Measurements from ENCODE around the gene POU3F3. TPM values are rescaled to one million over a fixed set of nuclear protein-coding genes. Genes with fewer than 3 reads are reported as not detected.

Gene POU3F3
- total RNA-seq, 2 experiments from 2014 or later, result not detected

DNA sequence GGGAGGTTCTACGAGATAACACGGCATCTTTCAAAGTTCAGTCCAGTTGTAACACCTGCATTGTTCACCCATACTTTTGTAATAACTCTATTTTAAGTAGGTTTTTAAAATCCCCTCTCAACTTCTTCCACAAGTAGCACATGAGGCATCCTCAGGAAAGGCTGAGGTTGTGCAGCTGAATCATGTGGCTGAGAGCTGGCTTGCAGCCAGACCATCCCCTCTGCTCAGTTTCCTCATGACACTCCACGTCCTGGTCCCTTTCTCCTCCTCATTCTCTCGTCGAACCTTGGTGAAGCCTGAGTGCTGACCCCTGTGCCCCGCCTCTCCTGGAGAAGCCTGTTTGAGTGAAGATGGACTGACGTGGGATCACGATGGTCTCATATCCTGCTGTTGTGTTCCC lies 42.5 kb downstream of the POU3F3 start:
- no peaks in the 10 kb centered on the region for H3K4me1 Mint-ChIP-seq (ENCODE audit: low read depth)
- TF ChIP-seq, protein P1, sequence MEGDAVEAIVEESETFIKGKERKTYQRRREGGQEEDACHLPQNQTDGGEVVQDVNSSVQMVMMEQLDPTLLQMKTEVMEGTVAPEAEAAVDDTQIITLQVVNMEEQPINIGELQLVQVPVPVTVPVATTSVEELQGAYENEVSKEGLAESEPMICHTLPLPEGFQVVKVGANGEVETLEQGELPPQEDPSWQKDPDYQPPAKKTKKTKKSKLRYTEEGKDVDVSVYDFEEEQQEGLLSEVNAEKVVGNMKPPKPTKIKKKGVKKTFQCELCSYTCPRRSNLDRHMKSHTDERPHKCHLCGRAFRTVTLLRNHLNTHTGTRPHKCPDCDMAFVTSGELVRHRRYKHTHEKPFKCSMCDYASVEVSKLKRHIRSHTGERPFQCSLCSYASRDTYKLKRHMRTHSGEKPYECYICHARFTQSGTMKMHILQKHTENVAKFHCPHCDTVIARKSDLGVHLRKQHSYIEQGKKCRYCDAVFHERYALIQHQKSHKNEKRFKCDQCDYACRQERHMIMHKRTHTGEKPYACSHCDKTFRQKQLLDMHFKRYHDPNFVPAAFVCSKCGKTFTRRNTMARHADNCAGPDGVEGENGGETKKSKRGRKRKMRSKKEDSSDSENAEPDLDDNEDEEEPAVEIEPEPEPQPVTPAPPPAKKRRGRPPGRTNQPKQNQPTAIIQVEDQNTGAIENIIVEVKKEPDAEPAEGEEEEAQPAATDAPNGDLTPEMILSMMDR (IDR thresholded peaks at IDR 0.05), result no peak
- H3K4me1 ChIP-seq (ENCODE audit: insufficient read depth, low read length), result no peaks in the 10 kb centered on the region
- no peak overlapping the region for H3K4me3 ChIP-seq (ENCODE audit: low read length)
- intact Hi-C loops (cut with DNase I, micrococcal nuclease), result no loop called here
- no peaks in the 10 kb centered on the region for H3K36me3 Mint-ChIP-seq (ENCODE audit: low read depth)
- peaks cover 3 to 13% of the 10 kb centered on the region in 2 experiments for H3K27me3 ChIP-seq (ENCODE audit: control insufficient read depth in 1 of 2, insufficient read depth in 2 of 2, low read length in 2 of 2)
- H3K27ac ChIP-seq (ENCODE audit: low read depth in 1 of 2, low read length in 2 of 2), result no peak overlapping the region
- H3K27ac Mint-ChIP-seq, result no peak overlapping the region
- DNase-seq (no peak), ATAC-seq (ENCODE audit: poor library complexity) (no peak)
- no peak overlapping the region for H3K4me3 Mint-ChIP-seq
- H3K9me3 ChIP-seq (ENCODE audit: control insufficient read depth in 1 of 2, insufficient read depth in 1 of 2, low read length in 2 of 2), result peaks cover 0 to 6% of the 10 kb centered on the region in 2 experiments
- ChIA-PET POLR2A (no interaction called here), CTCF (no interaction called here)
- H3K36me3 ChIP-seq (ENCODE audit: insufficient read depth, low read length), result no peaks in the 10 kb centered on the region
- H3K27me3 Mint-ChIP-seq, result peaks cover 14% of the 10 kb centered on the region
- H3K9me3 Mint-ChIP-seq, result no peaks in the 10 kb centered on the region

GRCh38 chr2:104897515-104898184 lies 43.7 kb downstream of the POU3F3 start:
- Histone ChIP-seq H3K36me3 (ENCODE audit: insufficient read depth, low read length) (no peaks in the 10 kb centered on the region), H3K4me1 (ENCODE audit: insufficient read depth, low read length) (no peaks in the 10 kb centered on the region), H3K4me3 (ENCODE audit: low read length) (no peak overlapping the region), H3K27me3 (ENCODE audit: control insufficient read depth in 1 of 2, insufficient read depth in 2 of 2, low read length in 2 of 2) (peaks cover 3 to 13% of the 10 kb centered on the region in 2 experiments), H3K27ac (ENCODE audit: low read depth in 1 of 2, low read length in 2 of 2) (no peak overlapping the region), H3K9me3 (ENCODE audit: control insufficient read depth in 1 of 2, insufficient read depth in 1 of 2, low read length in 2 of 2) (peaks cover 0 to 6% of the 10 kb centered on the region in 2 experiments)
- no peak for DNase-seq
- no peaks in the 10 kb centered on the region for H3K4me1 Mint-ChIP-seq (ENCODE audit: low read depth)
- H3K4me3 Mint-ChIP-seq, result no peak overlapping the region
- H3K36me3 Mint-ChIP-seq (ENCODE audit: low read depth), result no peaks in the 10 kb centered on the region
- H3K27ac Mint-ChIP-seq, result no peak overlapping the region
- no peak for ATAC-seq (ENCODE audit: poor library complexity)
- no peaks in the 10 kb centered on the region for H3K9me3 Mint-ChIP-seq
- intact Hi-C loops (cut with DNase I, micrococcal nuclease), result no loop called here
- ChIA-PET CTCF (no interaction called here), POLR2A (no interaction called here)
- H3K27me3 Mint-ChIP-seq, result peaks cover 14% of the 10 kb centered on the region
- TF ChIP-seq, protein P1 (IDR thresholded peaks at IDR 0.05), result no peak

DNA sequence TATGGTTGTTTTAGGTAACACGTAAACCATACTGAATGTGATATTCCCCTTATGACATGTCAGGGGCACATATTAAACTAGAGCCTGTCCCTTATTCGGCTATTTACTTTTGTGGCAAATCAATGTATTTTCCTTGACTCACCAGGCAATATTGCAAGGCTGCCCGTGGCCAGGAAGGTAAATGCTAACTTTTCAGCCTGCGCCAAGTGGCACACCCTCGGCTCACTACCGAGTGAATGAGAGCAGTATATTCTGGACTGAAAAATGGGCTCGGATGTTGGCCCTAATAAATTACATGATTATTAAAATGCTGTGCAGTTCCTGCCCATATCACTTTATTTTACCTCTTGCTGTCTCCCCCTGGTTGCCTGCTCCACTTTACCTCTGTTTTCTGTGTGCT lies 46.7 kb downstream of the POU3F3 start:
- no peaks in the 10 kb centered on the region for H3K4me1 Mint-ChIP-seq (ENCODE audit: low read depth)
- intact Hi-C loops (cut with DNase I, micrococcal nuclease), result no loop called here
- Histone ChIP-seq H3K4me1 (ENCODE audit: insufficient read depth, low read length) (no peaks in the 10 kb centered on the region), H3K27me3 (ENCODE audit: control insufficient read depth in 1 of 2, insufficient read depth in 2 of 2, low read length in 2 of 2) (peaks cover 3 to 10% of the 10 kb centered on the region in 2 experiments), H3K4me3 (ENCODE audit: low read length) (no peak overlapping the region), H3K27ac (ENCODE audit: low read depth in 1 of 2, low read length in 2 of 2) (no peak overlapping the region), H3K36me3 (ENCODE audit: insufficient read depth, low read length) (no peaks in the 10 kb centered on the region), H3K9me3 (ENCODE audit: control insufficient read depth in 1 of 2, insufficient read depth in 1 of 2, low read length in 2 of 2) (peaks cover 0 to 6% of the 10 kb centered on the region in 2 experiments)
- ChIA-PET POLR2A (no interaction called here), CTCF (no interaction called here)
- H3K27me3 Mint-ChIP-seq, result peaks cover 6% of the 10 kb centered on the region
- ATAC-seq (ENCODE audit: poor library complexity), result no peak
- DNase-seq, result no peak
- no peaks in the 10 kb centered on the region for H3K9me3 Mint-ChIP-seq
- H3K27ac Mint-ChIP-seq, result no peak overlapping the region
- H3K4me3 Mint-ChIP-seq, result no peak overlapping the region
- no peaks in the 10 kb centered on the region for H3K36me3 Mint-ChIP-seq (ENCODE audit: low read depth)
- TF ChIP-seq, protein P1 (IDR thresholded peaks at IDR 0.05), result no peak
